DOHH2 (cell line): ENCODE measurements around the gene APC.
A peak's percentile ranks its signal among the peaks of the same experiment; 100 is the strongest.

Experiments used
- H3F3A ChIP-seq: fragments of 200-600 bp; sonication (generic), shearing (Covaris generic); 2 replicates; pipeline ENCODE4 v1.6.0; 2016; ENCODE audit warnings: antibody characterized with exemption, mild to moderate bottlenecking; ENCODE audit not compliant: control insufficient read depth, insufficient read depth
- H3K27ac ChIP-seq: fragments of 200-600 bp; sonication (generic); 2 replicates; pipeline ENCODE4 v1.5.1; 2014; ENCODE audit warnings: low read depth, mild to moderate bottlenecking, low read length, moderate library complexity
- H3K27me3 ChIP-seq: fragments of 200-600 bp; sonication (generic); 2 replicates; pipeline ENCODE4 v1.6.1; 2014; ENCODE audit warnings: mild to moderate bottlenecking, low read length, mixed read lengths; ENCODE audit not compliant: control insufficient read depth
- H3K36me3 ChIP-seq: fragments of 200-600 bp; sonication (generic); 2 replicates; pipeline ENCODE4 v1.6.1; 2014; ENCODE audit warnings: mild to moderate bottlenecking, low read length, moderate library complexity, mixed read lengths; ENCODE audit not compliant: control insufficient read depth
- H3K4me1 ChIP-seq: fragments of 200-600 bp; sonication (generic); 2 replicates; pipeline ENCODE4 v1.6.1; 2014; ENCODE audit warnings: mild to moderate bottlenecking, low read length, mixed read lengths; ENCODE audit not compliant: control insufficient read depth
- H3K4me2 ChIP-seq: fragments of 200-600 bp; sonication (generic); 2 replicates; pipeline ENCODE4 v1.6.0; 2014; ENCODE audit warnings: mild to moderate bottlenecking, low read length, moderate library complexity
- H3K4me3 ChIP-seq: fragments of 200-600 bp; sonication (generic); 2 replicates; pipeline ENCODE4 v1.5.1; 2014; ENCODE audit warnings: mild to moderate bottlenecking, low read length, mixed read lengths
- H3K79me2 ChIP-seq: fragments of 200-600 bp; sonication (generic); 2 replicates; pipeline ENCODE4 v1.6.1; 2014; ENCODE audit warnings: mild to moderate bottlenecking, low read length, mixed read lengths; ENCODE audit not compliant: control insufficient read depth
- H3K9me2 ChIP-seq: fragments of 200-600 bp; sonication (generic); replicated peaks from 2 replicates; pipeline ENCODE4 v1.6.1; 2014; ENCODE audit warnings: mild to moderate bottlenecking, low read length, mixed read lengths; ENCODE audit not compliant: control insufficient read depth
- H3K9me3 ChIP-seq: fragments of 200-600 bp; sonication (generic); 2 replicates; pipeline ENCODE4 v1.6.1; 2014; ENCODE audit warnings: antibody characterized with exemption, low read length, mixed read lengths; ENCODE audit not compliant: control insufficient read depth, insufficient read depth
- H4K20me1 ChIP-seq: fragments of 200-600 bp; sonication (generic); 2 replicates; pipeline ENCODE4 v1.6.0; 2014; ENCODE audit warnings: low read depth, mild to moderate bottlenecking, antibody characterized with exemption, low read length, moderate library complexity; ENCODE audit not compliant: control insufficient read depth, insufficient read depth
- CTCF ChIP-seq: fragments of 200-600 bp; sonication (generic); IDR thresholded peaks from one replicate; pipeline ENCODE4 v1.5.1; 2014; ENCODE audit warnings: antibody characterized with exemption, mild to moderate bottlenecking, low read depth, low read length; ENCODE audit not compliant: poor library complexity, severe bottlenecking
- EZH2phosphoT487 ChIP-seq: fragments of 200-600 bp; sonication (generic); IDR thresholded peaks from 2 replicates; pipeline ENCODE4 v1.6.1; 2017; ENCODE audit warnings: borderline replicate concordance, mild to moderate bottlenecking, antibody characterized with exemption, low read length, moderate library complexity, mixed read lengths

APC gene

GRCh38 chr5:112737463-112738190, at the start of gene APC:
Gene APC, plus strand, starts transcription at chr5:112737885. Its CDS starts 17,006 bp downstream, at chr5:112754891.
- peak within 1 kb of the TSS; percentile 78 for H3K4me3 ChIP-seq
- H3K27me3 ChIP-seq, result no peaks in the 10 kb centered on the region
- no peaks in the 10 kb centered on the region for H4K20me1 ChIP-seq
- H3K4me2 ChIP-seq, result peak within 1 kb of the TSS; percentile 69
- peaks cover 4% of the 10 kb centered on the region; the same call in 1 of the 2 replicates for H3F3A ChIP-seq
- TF ChIP-seq CTCF (no peak), EZH2phosphoT487 (no peak)
- H3K36me3 ChIP-seq, result no peaks in the 10 kb centered on the region
- H3K27ac ChIP-seq, result no peak within 1 kb of the TSS
- no peaks in the 10 kb centered on the region for H3K9me3 ChIP-seq
- H3K9me2 ChIP-seq, result no peaks in the 10 kb centered on the region
- H3K79me2 ChIP-seq, result peaks cover 38% of the 10 kb centered on the region
- peaks cover 33% of the 10 kb centered on the region for H3K4me1 ChIP-seq

DNA sequence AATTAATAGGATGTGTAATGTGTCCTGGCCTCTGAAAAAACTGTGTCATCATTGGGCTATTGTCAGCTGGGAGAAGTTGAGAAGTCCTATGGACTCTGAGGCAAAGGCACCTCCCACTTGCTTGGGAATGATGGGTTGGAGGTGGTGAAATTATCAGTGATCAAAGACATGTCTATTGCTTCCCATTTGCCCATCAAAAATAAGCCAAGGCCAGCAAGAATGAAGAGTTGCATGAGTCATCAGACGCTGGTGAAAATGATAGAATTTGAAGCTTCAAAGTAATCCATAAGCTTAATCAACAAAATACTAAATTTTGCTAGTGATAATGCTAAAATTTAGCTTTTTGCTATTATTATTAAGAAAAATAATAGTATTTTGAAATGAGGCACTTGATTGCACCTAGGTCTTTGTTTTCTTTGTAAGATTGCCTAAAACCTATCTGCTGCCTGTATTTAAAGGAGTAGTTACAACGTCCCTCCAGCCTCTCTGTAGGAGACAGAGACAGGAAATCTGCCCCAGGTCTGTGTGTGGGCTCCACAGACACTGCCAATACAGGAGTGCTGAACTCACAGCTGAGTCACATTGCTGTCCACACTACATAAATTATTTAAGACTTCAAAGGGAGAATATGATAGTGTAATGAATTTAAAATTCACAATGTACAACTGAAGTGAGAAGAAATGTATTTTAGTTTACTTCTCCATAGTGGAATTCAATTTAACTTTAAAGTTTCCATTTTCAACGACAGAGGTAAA, 48.4 kb upstream of the APC start:
- H3K9me2 ChIP-seq, result no peaks in the 10 kb centered on the region
- peaks cover 23% of the 10 kb centered on the region for H3K4me1 ChIP-seq
- H3F3A ChIP-seq, result no peaks in the 10 kb centered on the region
- H3K79me2 ChIP-seq, result no peaks in the 10 kb centered on the region
- H3K27ac ChIP-seq, result no peak overlapping the region
- H3K4me3 ChIP-seq, result no peak overlapping the region
- no peaks in the 10 kb centered on the region for H3K27me3 ChIP-seq
- no peaks in the 10 kb centered on the region for H3K36me3 ChIP-seq
- no peaks in the 10 kb centered on the region for H4K20me1 ChIP-seq
- no peak for TF ChIP-seq CTCF
- TF ChIP-seq EZH2phosphoT487, result no peak
- H3K4me2 ChIP-seq, result no peak overlapping the region
- no peaks in the 10 kb centered on the region for H3K9me3 ChIP-seq

DNA sequence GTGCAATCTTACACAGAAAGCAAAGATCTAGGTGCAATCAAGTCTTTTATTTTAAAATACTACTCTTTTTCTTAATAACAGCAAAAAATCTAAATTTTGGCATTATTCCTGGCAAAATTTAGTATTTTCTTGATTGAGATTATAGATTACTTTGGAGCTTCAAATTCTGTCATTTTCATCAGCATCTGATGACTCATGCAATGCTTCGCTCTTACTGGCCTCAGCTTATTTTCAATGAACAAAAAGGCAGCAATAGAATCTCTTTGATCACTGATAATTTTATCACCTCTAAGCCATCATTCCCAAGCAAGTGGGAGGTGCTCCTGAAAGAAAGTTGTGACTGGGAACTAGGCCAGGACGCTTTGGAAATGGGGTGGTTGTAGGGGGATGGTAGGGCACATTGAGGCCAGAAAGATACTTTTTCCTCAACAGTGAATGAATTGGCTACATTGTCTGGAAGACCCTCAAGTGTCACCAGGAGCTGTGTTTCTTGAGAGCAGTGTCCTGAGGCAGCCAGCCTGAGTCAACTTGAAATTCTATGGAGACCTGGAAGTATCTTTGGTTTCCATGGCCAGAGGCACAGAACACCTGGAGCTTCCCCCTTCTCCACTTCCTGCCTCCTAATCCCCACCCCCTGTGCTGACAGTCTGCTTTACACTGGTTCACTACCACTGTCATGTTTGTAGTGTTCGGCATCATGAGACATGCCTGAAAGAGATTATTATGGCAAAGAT, 46.9 kb upstream of the APC start:
- H3K4me1 ChIP-seq, result peaks cover 12% of the 10 kb centered on the region; the same call in 1 of the 2 replicates
- H3K9me3 ChIP-seq, result no peaks in the 10 kb centered on the region
- H3K27ac ChIP-seq, result no peak overlapping the region
- H3K9me2 ChIP-seq, result no peaks in the 10 kb centered on the region
- H3K36me3 ChIP-seq, result no peaks in the 10 kb centered on the region
- H3K4me2 ChIP-seq, result no peak overlapping the region
- no peak overlapping the region for H3K4me3 ChIP-seq
- no peak for TF ChIP-seq EZH2phosphoT487
- TF ChIP-seq CTCF, result no peak
- no peaks in the 10 kb centered on the region for H4K20me1 ChIP-seq
- no peaks in the 10 kb centered on the region for H3K79me2 ChIP-seq
- no peaks in the 10 kb centered on the region for H3F3A ChIP-seq
- no peaks in the 10 kb centered on the region for H3K27me3 ChIP-seq
